ENCODE data around the gene C10orf90.

Gene C10orf90

GRCh38 chr10:126500866-126501265 lies 169.6 kb downstream of the C10orf90 start:
- DNase-seq: no peak

DNA sequence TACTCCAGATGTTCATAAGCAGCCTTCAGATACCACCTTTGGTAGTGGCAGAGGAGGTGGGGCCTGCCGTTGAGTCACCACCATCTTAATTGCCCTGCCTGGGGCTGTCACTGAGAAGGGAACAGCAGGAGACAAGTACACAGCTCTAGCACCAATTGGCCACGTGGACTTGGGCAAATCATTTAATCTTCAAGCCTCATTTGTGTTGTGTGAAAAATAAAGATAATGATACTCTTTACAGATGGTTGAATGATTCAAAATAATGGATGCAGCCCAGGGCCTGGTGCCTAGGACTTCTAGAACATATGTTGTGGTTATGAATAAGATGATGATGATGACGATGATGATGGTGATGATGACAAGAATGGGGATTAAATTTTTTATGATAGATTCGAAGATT lies 170.3 kb downstream of the C10orf90 start:
- DNase-seq: no peak

DNA sequence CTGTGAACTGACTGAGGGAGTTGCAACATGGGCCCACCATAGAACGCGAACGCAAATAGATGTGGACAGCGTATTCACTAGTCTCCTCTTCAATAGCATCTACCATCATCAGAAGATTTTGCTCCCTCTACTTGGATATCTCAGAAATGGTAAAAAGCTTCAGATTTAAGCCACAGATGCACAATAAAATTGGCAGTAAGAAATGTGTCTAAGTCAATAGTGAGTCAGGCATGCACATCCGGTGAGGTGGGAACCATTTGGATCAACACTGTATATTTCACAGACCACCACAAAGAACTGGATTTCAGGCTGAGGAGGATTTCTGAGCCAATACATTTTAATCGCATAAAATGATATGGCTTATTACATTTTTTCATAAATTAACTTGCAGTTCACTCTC lies 170.7 kb downstream of the C10orf90 start:
- no peak for DNase-seq

GRCh38 chr10:126497672-126498071 lies 172.8 kb downstream of the C10orf90 start:
- no peak for DNase-seq

- no peak for DNase-seq
Observed at GRCh38 chr10:126496771-126497545, 173.5 kb downstream of the C10orf90 start.

DNA sequence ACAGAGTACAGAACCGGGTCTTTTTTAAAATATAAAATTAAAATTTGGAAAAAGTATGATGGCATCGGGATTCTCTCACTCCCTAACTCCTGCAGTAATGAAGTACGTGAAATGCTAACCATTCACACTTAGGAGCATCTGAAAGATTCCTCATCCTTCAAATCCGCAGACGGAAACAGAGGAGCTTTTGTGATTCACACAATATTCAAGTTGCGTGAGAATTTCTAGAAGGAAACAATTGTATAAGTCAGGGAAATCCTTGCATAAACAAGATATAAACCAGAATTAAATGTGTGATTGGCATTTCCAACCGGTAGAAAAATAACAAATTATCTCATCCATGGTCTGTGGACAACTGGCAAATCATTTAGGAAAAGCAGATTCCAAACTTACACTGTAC lies 179.0 kb downstream of the C10orf90 start:
- no peak for DNase-seq

GRCh38 chr10:126481181-126481580 lies 189.3 kb downstream of the C10orf90 start:
- DNase-seq: no peak

DNA sequence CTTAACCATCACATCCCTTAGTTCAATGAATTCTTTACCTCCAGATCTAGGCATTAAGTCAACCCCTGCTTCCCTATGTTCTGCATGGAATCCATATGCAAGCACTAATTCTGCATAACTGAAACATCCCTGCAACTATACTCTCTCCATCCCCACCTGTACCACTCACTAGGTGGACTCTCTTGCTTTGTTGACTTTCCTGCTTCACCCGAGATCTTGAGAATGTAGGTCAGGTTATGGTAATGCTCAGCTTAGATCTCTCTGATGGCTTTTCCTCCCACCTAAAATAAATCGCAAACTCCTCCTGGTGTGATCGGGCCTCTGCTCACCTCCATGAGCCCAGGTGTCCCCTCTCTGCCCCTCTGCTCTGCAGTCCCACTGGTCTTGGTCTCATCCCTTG lies 189.8 kb downstream of the C10orf90 start:
- no peak for DNase-seq

- no peak for DNase-seq
Observed at GRCh38 chr10:126479280-126479895, 191.1 kb downstream of the C10orf90 start.

GRCh38 chr10:126478546-126478945 lies 191.9 kb downstream of the C10orf90 start:
- no peak for DNase-seq

DNA sequence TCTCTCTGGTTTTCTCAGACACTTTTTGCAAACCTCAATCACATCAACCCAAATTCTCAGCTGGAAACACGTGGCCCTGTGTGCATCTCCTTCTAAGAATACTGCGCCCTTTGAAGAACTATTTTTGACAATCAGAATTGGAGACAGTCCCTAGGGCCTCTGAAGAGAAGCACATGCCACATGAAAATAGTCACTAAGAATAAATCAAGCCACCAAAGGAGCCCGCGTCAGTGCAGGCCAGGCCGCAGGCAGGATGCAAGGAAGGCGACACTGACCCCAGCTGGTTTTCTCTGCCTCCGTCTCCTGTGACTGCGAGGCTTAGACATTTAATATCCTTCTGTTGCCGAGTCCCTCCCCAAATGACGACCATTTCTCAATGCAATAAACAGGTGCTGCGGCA lies 194.2 kb downstream of the C10orf90 start:
- no peak for DNase-seq

DNA sequence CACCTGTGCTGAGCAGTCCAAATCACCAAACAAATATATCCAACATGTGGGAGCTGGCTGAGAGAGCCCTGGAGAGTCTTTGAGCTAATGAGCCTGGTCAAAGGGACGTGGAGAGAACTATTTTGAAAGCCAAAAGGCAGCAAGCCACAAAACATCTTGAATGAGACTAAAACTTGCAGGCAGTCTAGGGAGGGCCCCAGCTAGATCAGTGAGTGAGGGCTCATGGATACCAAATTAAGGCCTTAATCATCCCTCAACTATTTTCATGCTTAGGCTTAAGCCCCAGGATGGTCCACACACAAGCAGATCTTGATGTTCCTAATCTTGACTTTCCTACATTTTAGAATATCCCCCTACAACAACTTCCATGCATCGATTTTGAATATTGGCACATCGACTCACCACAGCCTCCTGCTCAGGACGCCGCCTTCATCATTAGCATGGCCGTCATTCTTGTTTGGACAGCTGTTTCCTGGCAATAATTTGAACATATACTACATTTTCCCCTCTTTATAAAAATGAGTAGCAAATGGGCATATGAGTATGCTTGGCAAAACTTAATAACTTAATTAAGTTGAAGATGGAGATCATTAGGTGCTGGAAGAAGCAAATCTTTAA lies 195.3 kb downstream of the C10orf90 start:
- DNase-seq: no peak

GRCh38 chr10:126474031-126474430 lies 196.5 kb downstream of the C10orf90 start:
- no peak for DNase-seq

- no peak for DNase-seq
Observed at GRCh38 chr10:126470991-126471390, 199.5 kb downstream of the C10orf90 start.

DNA sequence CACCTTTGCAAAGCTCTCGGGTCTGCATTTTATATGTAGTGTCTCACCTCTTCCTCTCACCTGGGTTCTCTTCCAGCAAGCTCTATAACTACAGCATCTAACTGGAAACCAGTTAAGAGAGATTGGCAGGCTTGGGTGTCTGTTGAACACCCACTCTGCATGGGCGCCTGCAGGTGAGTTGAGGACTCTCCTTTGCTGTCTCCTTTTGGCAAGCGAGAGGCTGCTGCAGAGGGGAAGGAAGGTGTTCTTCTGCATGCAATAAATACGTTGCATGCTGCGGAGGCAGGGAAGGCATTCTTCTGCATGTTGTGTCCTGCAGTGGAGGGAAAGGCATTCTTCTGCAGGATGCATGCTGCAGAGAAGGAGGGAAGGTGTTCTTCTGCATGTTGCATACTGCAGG lies 200.8 kb downstream of the C10orf90 start:
- no peak for DNase-seq

DNA sequence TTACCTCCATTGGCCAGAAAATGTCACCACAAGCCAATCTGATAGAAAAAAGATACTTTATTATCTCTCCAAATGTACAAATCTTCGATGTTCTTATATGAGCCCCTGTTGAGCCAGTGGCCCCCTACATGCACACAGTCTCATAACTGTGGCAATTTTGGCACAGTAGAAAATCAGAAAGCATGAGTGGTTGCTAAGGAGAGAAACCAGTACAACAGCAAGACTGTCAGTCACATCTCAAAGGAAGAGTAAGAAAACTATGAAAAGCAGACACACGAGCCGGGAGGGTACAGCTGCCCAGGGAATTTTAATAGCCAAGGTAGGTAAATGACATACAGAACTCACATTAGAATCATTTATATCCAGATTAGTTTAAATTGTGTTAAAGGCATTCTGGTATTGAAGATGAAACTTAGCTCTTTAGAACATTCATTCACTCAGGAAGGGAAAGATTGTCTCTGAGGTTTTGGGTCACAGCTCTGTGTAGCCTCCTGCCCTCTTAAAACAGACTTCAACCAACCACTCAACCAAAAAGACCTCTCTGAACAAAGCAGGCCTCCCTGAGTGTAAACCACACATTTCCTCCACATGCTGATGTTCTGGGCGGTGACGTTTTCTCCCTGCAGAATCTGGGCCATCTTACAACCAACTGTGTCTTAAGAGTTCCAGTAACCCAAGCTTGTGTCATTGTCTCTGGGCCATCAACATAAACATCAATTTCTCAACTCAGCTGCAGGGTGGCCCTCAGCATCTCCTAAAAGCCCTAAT lies 201.4 kb downstream of the C10orf90 start:
- peak in 1 of 2 experiments; percentile 7 for DNase-seq

- no peak for DNase-seq
Observed at GRCh38 chr10:126468467-126468866, 202.0 kb downstream of the C10orf90 start.

DNA sequence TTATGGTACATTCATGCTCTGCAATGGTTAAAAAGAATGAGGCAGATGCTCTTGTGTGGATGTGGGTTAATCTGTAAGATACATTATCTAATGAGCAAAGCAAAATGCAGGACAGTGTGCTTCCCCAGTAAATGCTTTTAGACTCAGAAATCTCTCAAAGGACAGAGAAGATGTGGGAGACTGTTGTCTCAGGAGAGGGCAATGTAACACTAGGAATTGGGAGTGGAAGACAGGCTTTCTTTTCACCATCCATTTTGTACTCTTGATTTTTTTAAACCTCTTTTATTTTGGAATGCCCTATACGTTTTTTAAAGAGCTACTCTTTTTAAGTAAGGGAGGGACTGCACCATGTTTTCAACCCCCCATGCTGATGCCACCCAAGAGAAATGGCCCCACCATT lies 204.7 kb downstream of the C10orf90 start:
- no peak for DNase-seq

GRCh38 chr10:126463286-126463685 lies 207.2 kb downstream of the C10orf90 start:
- DNase-seq: no peak

GRCh38 chr10:126461289-126461940 lies 209.1 kb downstream of the C10orf90 start:
- no peak for DNase-seq

GRCh38 chr10:126459878-126460481 lies 210.5 kb downstream of the C10orf90 start:
- DNase-seq: no peak

DNA sequence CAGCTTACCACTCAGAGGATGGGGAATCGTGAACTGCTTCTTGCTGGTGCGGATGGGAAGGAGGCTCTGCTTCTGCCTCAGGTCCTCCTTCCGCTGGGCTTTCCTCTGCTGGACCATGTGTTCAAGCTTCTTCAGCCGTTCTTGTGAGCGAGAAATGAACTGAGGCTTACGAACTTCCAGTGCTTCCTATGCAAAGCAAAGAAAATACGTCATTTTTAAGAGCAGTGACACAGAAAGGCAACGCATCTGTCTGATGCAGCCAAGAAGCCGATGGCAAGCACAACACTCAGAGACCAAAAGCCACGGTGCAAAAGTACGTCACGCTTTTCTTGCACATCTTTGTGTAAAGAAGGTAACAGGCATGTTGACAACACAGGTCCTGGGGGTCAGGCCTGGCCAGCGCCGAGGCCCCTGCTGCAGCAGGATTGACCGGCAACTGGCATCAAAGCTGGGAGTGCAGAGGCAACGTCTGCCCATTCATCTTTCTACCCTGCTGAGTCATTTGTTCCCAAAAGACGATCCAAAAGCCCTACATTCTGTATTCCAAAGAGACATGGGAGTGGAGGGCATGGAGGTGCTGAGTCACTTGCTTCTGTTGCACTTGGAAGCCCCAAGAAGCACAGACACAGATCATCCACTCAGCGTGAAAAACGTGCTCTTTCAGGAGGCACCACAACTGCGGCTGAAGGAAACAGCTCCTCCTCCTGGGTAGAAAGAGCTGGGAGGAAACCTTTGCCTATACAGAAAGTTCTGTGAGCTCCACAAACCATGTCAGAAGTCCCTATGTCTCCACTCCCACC lies 211.3 kb downstream of the C10orf90 start:
- DNase-seq: no peak
